Mucosa of gallbladder (tissue), 1 donor: ENCODE data around the gene SPOCK2. TPM values are rescaled to one million over a fixed set of nuclear protein-coding genes. Genes with fewer than 3 reads are reported as not detected.

Experiments used
- DNase-seq: peaks from one replicate; pipeline ENCODE4 v3.0.0-alpha.2; 2020; ENCODE audit warnings: low spot score
- total RNA-seq: library from RNA; stranded (reverse); gene quantifications from one replicate; pipeline ENCODE4 v1.2.1, GENCODE V29; 2021
- donor health status: DM: no; HTN: no; CAD: no.

Gene SPOCK2
- total RNA-seq, 1 donor from 2014 or later, result 250 TPM

GRCh38 chr10:72058347-72058898 is 29.9 kb downstream of the SPOCK2 start:
- no peak for DNase-seq

DNA sequence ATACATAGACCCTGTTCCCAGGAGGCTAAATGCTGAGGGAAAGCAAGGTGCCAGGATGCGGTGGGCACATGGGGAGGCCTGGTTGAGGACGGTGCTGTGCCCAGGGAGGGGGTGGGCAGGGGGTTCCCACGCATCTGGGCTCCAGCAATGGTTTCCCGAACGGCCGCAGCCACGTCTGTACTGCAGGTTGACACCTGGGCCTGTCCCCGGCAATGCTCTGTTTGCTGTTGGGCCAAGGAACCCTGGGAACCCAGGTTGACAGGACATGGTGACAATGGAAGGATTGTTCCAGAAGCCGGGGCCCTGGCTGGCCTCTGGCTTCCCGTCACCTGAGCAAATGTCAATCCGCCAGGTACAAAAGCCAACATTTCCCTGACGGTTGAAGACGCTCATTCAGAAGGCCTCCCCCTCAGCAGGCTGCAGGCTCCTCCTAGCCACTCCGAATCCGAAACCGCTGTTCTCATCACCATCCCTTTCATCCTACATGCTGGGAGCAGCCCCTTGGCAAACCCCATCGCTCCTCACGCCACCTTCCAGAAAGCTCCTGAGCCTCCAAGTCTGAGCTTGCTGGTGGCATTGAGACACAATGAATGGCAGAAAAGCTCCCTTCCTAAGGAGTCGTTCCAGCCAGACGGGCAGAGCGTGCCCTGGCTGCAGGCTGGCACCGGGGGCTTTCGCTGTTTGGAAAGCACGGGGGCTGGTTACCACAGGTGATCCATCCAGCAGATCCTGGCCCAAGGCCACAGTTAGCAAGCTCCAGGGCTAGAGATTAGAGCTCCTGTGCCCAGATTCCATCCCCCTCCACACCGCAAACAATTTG is 31.2 kb downstream of the SPOCK2 start:
- no peak for DNase-seq

- DNase-seq, result no peak
Observed at GRCh38 chr10:72056113-72056512, 32.2 kb downstream of the SPOCK2 start.

DNA sequence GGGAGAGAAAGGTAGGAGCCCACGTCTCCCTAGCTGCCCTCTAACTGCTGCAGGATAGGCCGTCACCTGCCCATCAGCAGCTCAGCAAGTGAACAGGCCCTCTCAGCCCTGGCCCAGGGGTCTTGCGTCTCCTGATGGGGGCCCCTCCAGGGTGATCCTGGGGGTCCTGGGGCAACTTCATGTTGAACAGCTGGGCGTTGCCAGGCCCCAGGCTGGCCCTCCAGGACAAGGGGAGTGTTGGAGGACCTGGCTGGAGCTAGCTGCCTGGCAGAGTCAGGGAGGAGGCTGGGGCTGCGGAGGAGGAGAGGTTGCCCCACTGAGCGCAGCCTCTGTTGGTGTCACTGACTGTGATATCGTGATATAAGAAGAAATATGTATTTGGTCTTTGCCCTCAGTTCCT is 34.7 kb downstream of the SPOCK2 start:
- no peak for DNase-seq

GRCh38 chr10:72050873-72051272 is 37.5 kb downstream of the SPOCK2 start:
- no peak for DNase-seq

DNA sequence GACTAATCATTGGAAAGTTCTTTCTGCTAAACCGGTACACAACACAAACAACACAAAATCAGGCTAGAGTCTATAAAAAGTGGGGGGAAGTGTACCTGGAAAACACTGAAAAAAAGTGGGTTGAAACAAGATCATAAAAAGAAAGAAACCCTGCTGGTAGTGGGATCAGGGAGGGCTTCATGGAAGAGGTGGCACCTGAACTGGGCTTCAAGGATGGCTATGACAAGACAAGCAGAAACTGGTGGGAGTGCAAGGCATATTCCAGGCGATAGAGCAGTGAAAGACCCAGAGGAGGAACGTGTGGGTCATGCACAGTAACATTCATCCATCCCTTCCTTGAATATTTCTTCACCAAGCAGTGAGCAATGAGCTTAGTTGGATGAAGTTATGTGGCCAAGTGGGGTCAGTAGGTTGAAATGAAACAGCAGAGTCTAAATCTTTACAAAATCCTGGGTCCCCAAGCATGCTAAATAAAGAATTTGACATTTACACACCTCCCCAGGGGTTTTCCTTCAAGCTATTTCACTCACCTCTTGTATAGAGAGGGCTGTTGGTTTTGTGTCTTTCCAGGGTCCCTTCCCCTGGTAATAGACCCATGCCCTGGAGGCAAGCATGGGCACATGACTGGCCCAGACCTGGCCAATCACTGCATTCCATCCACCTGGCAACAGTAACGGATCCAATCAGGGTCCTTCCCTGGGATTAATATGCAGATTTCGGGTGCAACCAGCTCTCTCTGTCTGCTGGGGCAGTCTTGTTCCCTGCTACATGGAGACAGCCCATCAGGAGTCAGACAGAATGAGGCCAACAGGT is 38.2 kb downstream of the SPOCK2 start:
- no peak for DNase-seq

GRCh38 chr10:72049472-72049871 is 38.9 kb downstream of the SPOCK2 start:
- no peak for DNase-seq

GRCh38 chr10:72048450-72049124 is 39.8 kb downstream of the SPOCK2 start:
- DNase-seq, result peak; percentile 96

DNA sequence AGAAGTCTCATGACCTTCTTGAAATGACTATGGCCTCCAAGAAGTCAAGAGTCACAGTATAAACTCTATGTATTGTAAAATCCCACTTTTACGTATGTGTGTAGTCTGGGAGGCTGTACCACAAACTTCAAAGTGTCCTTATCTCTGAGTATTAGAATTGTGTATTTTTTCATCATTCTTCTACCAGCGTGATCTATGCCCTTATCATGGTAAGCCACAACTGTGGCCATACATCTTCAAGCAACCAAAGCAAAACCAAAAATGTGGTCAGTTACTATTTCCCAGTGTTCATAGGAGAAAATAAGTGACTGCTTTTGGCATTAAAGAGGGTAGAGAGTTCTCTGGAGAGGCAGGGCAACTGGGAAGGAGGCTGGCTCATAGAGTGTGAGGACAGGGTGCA is 42.8 kb downstream of the SPOCK2 start:
- no peak for DNase-seq

DNA sequence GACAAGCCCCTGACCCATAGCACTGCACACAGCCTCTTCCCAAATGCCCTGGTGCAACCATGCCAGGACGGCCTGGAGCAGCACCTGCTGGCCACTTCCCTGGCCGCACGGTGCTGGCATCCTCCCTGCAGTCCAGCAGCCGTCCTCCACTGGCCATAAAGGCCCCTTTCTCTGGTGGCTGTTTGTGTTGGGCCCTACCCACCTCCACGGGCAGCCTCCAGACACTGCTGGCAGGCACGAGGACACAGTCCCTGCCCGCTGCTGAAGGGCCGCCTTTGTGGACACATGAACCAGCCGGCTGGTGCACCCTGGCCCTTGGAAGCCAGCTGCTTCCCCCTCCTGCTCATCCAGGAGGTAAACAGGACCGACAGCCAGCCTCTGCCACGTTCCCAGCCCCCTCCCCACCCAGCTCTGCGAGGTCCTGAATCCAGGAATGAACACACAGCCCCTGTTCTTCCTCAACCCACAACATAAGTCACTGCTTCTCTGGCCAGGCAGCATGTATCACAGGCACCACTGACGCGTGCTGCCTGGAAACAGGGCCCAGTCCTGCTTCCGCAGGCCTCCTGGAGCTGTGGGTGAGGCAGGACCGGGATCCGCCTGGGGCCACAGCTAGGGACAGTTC is 43.8 kb downstream of the SPOCK2 start:
- no peak for DNase-seq

DNA sequence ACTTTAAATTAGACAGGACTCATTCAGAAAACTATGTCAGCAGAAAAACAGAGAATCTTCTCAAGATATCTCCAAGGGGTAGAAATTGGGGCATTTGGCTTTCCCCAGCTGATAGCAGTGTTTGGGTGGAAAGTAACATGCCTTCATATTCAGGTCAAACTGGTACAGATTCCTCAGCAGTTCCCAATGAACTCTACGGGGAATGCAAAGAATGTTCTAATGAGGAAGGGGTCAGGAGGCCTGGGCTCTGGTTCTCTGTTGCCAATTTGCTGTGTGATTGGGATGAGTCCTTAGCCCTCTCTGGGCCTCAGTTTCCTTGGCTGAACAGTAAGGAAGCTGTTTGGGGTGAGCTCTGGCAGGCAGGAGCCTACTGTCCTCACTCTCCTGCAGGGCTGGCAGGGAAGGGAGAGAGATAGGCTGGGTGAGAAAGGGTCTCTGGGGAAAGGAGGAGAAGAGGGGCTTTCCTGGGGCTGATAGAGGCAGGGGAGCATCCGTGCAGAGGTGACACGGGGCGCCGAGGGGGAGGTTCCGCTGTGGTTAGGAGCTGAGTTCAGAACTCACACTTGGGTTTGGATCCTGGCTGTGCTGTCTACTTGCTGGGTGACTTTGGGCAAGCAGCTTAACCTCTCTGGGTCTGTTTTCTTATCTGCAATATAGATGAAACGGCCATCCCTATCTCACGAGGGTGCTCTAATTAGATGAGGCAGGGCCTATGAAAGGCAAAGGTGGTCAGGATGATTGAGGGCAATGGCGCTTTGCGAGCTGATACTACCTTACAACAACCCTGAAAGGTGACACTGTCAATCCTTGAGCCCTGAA is 45.1 kb downstream of the SPOCK2 start:
- no peak for DNase-seq

DNA sequence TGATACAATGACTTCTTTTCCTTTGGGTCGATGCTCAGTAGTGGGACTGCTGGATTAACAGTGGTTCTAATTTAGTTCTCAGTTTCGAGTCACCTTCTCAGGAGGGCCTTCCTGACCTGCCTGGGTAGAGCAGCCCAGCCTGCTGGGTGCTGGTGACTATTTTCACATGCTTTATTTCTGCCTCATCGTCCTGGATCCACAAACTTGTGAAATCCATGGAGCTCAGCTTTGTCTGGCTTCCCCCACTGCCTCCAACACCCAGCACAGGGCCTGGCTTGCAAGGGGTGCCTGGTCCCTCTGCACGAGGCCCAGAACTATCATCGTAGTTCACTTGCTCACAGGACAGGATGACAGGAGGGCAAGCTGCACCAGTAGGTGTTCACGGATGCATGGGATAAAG is 46.9 kb downstream of the SPOCK2 start:
- no peak for DNase-seq

DNA sequence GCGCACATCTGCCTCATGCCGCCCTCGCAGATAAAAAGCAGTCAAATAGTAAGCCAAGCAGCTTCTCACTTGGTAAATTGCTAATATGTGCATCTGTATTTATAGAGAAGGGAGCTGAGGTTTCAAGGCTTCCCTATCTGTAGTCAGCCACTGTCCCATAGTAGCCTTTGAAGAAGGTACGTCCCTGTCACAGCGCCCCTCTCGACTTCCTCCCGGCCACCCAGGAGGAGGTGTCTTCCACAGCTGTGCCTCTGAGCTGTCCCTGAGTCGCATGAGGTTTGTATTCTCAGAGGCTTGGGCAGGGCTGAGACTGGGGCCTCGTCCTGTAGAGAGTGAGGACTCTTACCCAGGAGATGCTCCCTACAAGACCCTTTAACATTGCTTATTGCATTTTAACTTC is 49.0 kb downstream of the SPOCK2 start:
- DNase-seq, result no peak

DNA sequence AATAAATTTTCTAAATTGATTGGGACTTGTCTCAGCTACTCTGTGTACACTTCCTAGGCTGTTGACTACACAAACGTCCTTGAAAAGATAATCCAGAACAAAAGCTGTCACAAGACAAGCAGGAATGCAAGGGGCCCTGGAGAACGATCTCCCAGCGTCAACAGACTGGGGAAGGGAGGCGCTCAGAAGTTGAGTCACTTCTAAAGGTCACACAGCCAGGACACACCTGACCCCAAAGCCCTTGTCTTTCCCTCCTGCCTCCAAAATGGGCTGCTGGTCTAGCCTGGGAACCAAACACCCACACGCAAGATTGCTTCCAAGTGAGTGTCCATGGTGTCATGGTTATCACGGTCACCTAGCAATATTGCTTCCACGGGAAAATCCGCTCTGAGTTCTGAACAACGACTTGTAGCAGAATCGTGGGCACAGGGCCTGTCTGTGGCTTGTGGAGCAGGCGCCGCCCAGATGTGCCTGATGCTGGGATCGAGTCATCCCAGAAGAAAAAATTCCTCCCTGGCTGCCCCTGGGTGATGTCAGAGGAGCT is 49.8 kb downstream of the SPOCK2 start:
- DNase-seq, result peak; percentile 25

- no peak for DNase-seq
Observed at GRCh38 chr10:72037811-72038210, 50.5 kb downstream of the SPOCK2 start.

GRCh38 chr10:72037266-72037665 is 51.1 kb downstream of the SPOCK2 start:
- no peak for DNase-seq

- DNase-seq, result no peak
Observed at GRCh38 chr10:72035252-72035887, 53.0 kb downstream of the SPOCK2 start.

DNA sequence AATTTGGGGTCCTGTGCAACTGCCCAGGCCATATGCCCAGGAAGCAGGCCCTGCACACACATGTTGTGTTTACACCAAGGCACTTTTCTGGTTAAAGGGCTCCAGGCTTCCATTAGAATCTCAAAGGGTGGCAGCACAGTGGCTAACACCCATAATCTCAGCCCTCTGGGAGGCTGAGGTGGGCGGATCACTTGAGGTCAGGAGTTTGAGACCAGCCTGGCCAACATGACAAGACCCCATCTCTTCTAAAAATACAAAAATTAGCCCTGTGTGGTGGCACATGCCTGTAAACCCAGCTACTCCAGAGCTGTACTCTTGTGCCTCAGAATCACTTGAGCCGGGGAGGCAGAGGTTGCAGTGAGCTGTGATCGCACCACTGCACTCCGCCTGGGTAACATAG is 53.6 kb downstream of the SPOCK2 start:
- DNase-seq, result no peak

DNA sequence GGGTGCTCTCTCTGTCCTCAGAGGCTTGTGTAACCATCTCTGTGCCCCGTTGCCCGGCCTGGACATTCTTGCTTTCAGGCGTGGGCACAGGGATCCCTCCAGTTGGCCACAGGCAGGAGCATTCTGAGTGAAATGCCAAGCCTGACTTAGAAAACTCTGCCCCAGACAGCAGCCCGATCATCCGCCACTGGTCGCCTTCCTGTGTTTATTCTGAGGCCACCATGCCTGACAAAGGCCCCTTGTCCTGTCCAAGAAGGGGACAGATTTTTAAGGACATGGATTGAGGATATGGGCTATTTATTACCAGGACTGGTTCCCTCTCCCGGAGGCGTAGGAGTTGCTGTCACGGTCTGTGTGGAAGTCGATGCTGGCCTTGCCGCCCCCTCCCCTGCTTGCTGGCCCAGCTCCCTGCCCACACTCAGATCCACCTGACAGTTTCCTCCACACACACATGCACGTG is 54.3 kb downstream of the SPOCK2 start:
- DNase-seq, result no peak
